ENCODE results near the gene RNF5.

RNF5 gene

DNA sequence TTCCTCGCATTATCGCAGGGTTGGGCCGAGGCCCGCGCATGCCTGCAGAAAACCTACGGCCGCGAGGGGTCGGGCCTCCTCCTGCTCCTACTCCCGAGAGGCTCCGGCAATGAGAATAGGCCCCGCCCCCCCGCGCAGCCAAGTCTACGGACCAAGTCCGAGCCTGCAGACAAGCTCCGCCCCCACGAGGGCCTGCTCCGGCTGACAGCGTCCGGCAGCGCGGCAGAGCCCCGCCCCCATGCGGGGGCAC, 17.4 kb downstream of the RNF5 start:
- in situ Hi-C loops (cut with HindIII; ENCODE audit: low sequenced_read_pairs) = no loop called here
- H3K4me3 ChIP-seq (ENCODE audit: low read depth, low read length) = peak overlapping the region; percentile 83
- TF ChIP-seq CTCF (IDR thresholded peaks at IDR 0.05; ENCODE audit: low read depth, low read length, missing control alignments) = peak; percentile 45

DNA sequence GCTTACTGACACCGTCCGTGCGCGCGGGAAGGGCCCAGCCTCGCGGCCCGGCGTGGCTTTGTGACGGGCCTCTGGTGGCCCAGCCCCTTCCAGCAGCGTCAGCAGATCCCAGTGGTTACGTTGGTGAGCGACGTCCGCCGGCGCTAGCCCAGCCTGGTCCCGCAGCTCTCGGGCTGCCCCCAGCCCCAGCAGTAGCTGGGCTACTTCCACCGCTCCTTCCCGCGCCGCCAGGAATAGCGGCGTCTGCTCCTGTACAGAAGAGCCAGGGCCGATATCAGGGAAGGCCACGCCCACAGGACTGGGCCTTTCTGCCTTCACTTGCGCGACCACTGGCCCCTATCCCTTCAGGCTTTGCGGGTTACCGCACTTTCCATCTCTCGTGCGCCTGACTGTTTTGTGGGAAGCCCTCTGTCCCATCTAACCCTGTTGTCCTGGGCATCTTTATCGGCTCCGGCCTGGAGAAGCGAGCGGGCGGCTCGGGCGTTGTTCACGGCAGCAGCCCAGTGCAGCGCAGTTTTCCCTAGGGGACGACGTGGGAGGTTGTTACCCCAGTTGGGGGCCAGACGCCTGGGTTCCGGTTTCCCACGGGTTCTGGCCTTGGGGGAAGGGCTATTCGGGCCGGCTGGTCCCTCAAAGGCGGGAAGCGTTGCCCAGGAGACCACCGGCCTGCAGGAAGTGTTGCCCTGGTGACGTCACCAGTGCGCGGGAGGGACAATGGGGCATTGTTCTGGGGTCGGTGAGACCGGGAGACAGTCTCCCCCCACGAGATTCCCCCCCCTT, 17.9 kb downstream of the RNF5 start:
- peak overlapping the region; percentile 83 for H3K4me3 ChIP-seq (ENCODE audit: low read depth, low read length)
- no peak for TF ChIP-seq CTCF (IDR thresholded peaks at IDR 0.05; ENCODE audit: low read depth, low read length, missing control alignments)
- in situ Hi-C loops (cut with HindIII; ENCODE audit: low sequenced_read_pairs) = no loop called here

More for the DNA sequence above, 17.4 kb downstream of the RNF5 start:
- peak; percentile 99 for DNase-seq (ENCODE audit: low read depth)

GRCh38 chr6:32196682-32197616, 18.7 kb downstream of the RNF5 start:
- no peak for DNase-seq (ENCODE audit: low read depth)
- peak; percentile 6 for TF ChIP-seq CTCF (IDR thresholded peaks at IDR 0.05; ENCODE audit: low read depth, low read length, missing control alignments)
- in situ Hi-C loops (cut with HindIII; ENCODE audit: low sequenced_read_pairs) = no loop called here
- peak overlapping the region; percentile 83 for H3K4me3 ChIP-seq (ENCODE audit: low read depth, low read length)

More for the DNA sequence above, 17.9 kb downstream of the RNF5 start:
- peak; percentile 58 for DNase-seq (ENCODE audit: low read depth)

GRCh38 chr6:32198345-32198696, 20.1 kb downstream of the RNF5 start:
- TF ChIP-seq CTCF (IDR thresholded peaks at IDR 0.05; ENCODE audit: low read depth, low read length, missing control alignments) = no peak
- no peak overlapping the region for H3K4me3 ChIP-seq (ENCODE audit: low read depth, low read length)
- in situ Hi-C loops (cut with HindIII; ENCODE audit: low sequenced_read_pairs) = no loop called here
- no peak for DNase-seq (ENCODE audit: low read depth)

- no peak overlapping the region for H3K4me3 ChIP-seq (ENCODE audit: low read depth, low read length)
- no peak for TF ChIP-seq CTCF (IDR thresholded peaks at IDR 0.05; ENCODE audit: low read depth, low read length, missing control alignments)
- no peak for DNase-seq (ENCODE audit: low read depth)
- in situ Hi-C loops (cut with HindIII; ENCODE audit: low sequenced_read_pairs) = no loop called here
Measured at GRCh38 chr6:32198866-32199265, 20.7 kb downstream of the RNF5 start.

GRCh38 chr6:32200711-32201475, 22.7 kb downstream of the RNF5 start:
- TF ChIP-seq CTCF (IDR thresholded peaks at IDR 0.05; ENCODE audit: low read depth, low read length, missing control alignments) = no peak
- in situ Hi-C loops (cut with HindIII; ENCODE audit: low sequenced_read_pairs) = no loop called here
- no peak for DNase-seq (ENCODE audit: low read depth)
- no peak overlapping the region for H3K4me3 ChIP-seq (ENCODE audit: low read depth, low read length)

All from astrocyte of the cerebellum (primary cell).